Endothelial cell of umbilical vein (primary cell): ENCODE measurements around the gene TRIM29. TPM values are rescaled to one million over a fixed set of nuclear protein-coding genes. Genes with fewer than 3 reads are reported as not detected.

Source experiments
- BruUV-seq: library from RNA; stranded (reverse); fragments of 400-500 nt; replicated peaks from 2 replicates; lab custom pipeline; 2021; lab: Mats Ljungman, UMichigan
- CTCF ChIA-PET: fragments of 300-600, 350-600 bp; sonication (Branson Sonifier 250); formaldehyde crosslinking; loops from one replicate; lab custom pipeline; 2021; ENCODE audit warnings: antibody characterized with exemption, inconsistent platforms; lab: Charles Lee
- POLR2A ChIA-PET: fragments of 300-600, 350-600 bp; sonication (Branson Sonifier 250); formaldehyde crosslinking; loops from one replicate; lab custom pipeline; 2021; ENCODE audit warnings: antibody characterized with exemption, inconsistent platforms; lab: Charles Lee
- DNase-seq: peaks from one replicate; pipeline ENCODE4 v3.0.0-alpha.2; 2011; ENCODE audit warnings: low read depth, low spot score
- FAIRE-seq: peaks from 2 replicates; lab custom pipeline; 2011; peaks lifted over from hg19 to GRCh38; lab: Jason Lieb, UNC
- H2AFZ ChIP-seq: 2 replicates; pipeline ENCODE4 v1.6.0; 2012; ENCODE audit warnings: low read depth, low read length, control low read depth, inconsistent platforms
- H3K27ac ChIP-seq: 2 replicates; pipeline ENCODE4 v1.5.1; 2011; ENCODE audit warnings: low read depth, mild to moderate bottlenecking, control low read depth, low read length, moderate library complexity; ENCODE audit not compliant: insufficient read depth
- H3K27me3 ChIP-seq, 2 experiments: 2 replicates each; pipeline versions ENCODE4 v1.6.0 to v1.6.1; 2011; ENCODE audit warnings: low read length in 2 of 2, mixed read lengths in 1 of 2; ENCODE audit not compliant: control insufficient read depth in 2 of 2, insufficient read depth in 2 of 2
- H3K36me3 ChIP-seq, 2 experiments: 2 replicates in 1 of 2; 3 replicates in 1 of 2; pipeline ENCODE4 v1.5.1; 2011; ENCODE audit warnings: low read length in 2 of 2, mild to moderate bottlenecking in 1 of 2, moderate library complexity in 1 of 2; ENCODE audit not compliant: control insufficient read depth in 2 of 2, insufficient read depth in 2 of 2; ENCODE audit errors: extremely low read depth in 1 of 2
- H3K4me1 ChIP-seq: 3 replicates; pipeline ENCODE4 v1.5.1; 2011; ENCODE audit warnings: mild to moderate bottlenecking, low read length; ENCODE audit not compliant: control insufficient read depth, insufficient read depth; ENCODE audit errors: extremely low read depth
- H3K4me2 ChIP-seq: 2 replicates; pipeline ENCODE4 v1.6.1; 2011; ENCODE audit warnings: low read length, control low read depth, mixed read lengths; ENCODE audit not compliant: insufficient read depth
- H3K4me3 ChIP-seq, 3 experiments: fragments of 200-600 bp in 1 of 3; sonication (generic), shearing (Covaris generic) in 1 of 3; replicated peaks in 1 of 3; 2 replicates each; pipeline ENCODE4 v1.5.1; 2011 to 2016; ENCODE audit warnings: control low read depth in 3 of 3, low read length in 3 of 3, mild to moderate bottlenecking in 2 of 3, inconsistent platforms in 1 of 3, low read depth in 1 of 3, moderate library complexity in 1 of 3; ENCODE audit not compliant: insufficient read depth in 1 of 3
- H3K79me2 ChIP-seq: 2 replicates; pipeline ENCODE4 v1.6.0; 2012; ENCODE audit warnings: low read length, inconsistent platforms; ENCODE audit not compliant: control insufficient read depth, insufficient read depth
- H3K9ac ChIP-seq: replicated peaks from 2 replicates; pipeline ENCODE3; 2011; ENCODE audit warnings: low read length, control low read depth; ENCODE audit not compliant: insufficient read depth; ENCODE audit errors: extremely low read depth
- H3K9me1 ChIP-seq: replicated peaks from 3 replicates; pipeline ENCODE4 v1.6.0; 2011; ENCODE audit warnings: mild to moderate bottlenecking, low read length; ENCODE audit not compliant: control insufficient read depth, insufficient read depth; ENCODE audit errors: extremely low read depth
- H3K9me3 ChIP-seq: replicated peaks from 2 replicates; pipeline ENCODE4 v1.5.1; 2012; ENCODE audit warnings: low read length, inconsistent platforms; ENCODE audit not compliant: control insufficient read depth, insufficient read depth
- H4K20me1 ChIP-seq: replicated peaks from 2 replicates; pipeline ENCODE3; 2011; ENCODE audit warnings: mild to moderate bottlenecking, low read length; ENCODE audit not compliant: control insufficient read depth, insufficient read depth; ENCODE audit errors: extremely low read depth
- CTCF ChIP-seq, 2 donors: IDR thresholded peaks; 1 replicate in 1 of 2; 2 replicates in 1 of 2; pipeline ENCODE4 v1.5.1; 2011; ENCODE audit warnings: low read length in 2 of 2, mild to moderate bottlenecking in 2 of 2, moderate library complexity in 2 of 2, control low read depth in 1 of 2, inconsistent platforms in 1 of 2, low read depth in 1 of 2; ENCODE audit not compliant: insufficient read depth in 1 of 2; ENCODE audit errors: extremely low read depth in 1 of 2
- EZH2 ChIP-seq: IDR thresholded peaks from 2 replicates; pipeline ENCODE4 v1.6.1; 2012; ENCODE audit warnings: borderline replicate concordance, low read depth, mild to moderate bottlenecking, moderate library complexity, low read length, inconsistent platforms; ENCODE audit not compliant: severe bottlenecking
- FOS ChIP-seq: IDR thresholded peaks from 2 replicates; pipeline ENCODE4 v1.6.1; 2011; ENCODE audit warnings: mild to moderate bottlenecking, low read length, moderate library complexity, borderline replicate concordance; ENCODE audit not compliant: insufficient read depth
- GATA2 ChIP-seq: IDR thresholded peaks from 2 replicates; pipeline ENCODE4 v1.7.0; 2011; ENCODE audit warnings: low read depth, mild to moderate bottlenecking, moderate library complexity, mixed read lengths, low read length; ENCODE audit not compliant: insufficient read length, insufficient read depth
- JUN ChIP-seq: IDR thresholded peaks from 2 replicates; pipeline ENCODE4 v1.6.1; 2011; ENCODE audit warnings: borderline replicate concordance, low read depth; ENCODE audit not compliant: insufficient read length, insufficient read depth
- MAX ChIP-seq: IDR thresholded peaks from 2 replicates; pipeline ENCODE4 v1.6.1; 2011; ENCODE audit not compliant: insufficient read depth, insufficient read length
- MYC ChIP-seq: IDR thresholded peaks from one replicate; pipeline ENCODE4 v1.6.1; 2011; ENCODE audit warnings: mild to moderate bottlenecking, low read depth, low read length
- POLR2A ChIP-seq: IDR thresholded peaks from 2 replicates; pipeline ENCODE4 v1.6.1; 2012; ENCODE audit warnings: low read depth, mild to moderate bottlenecking, control low read depth, low read length
- POLR2AphosphoS5 ChIP-seq: IDR thresholded peaks from 2 replicates; pipeline ENCODE4 v1.6.1; 2012; ENCODE audit warnings: low read depth, mild to moderate bottlenecking, control low read depth, low read length, moderate library complexity; ENCODE audit not compliant: insufficient read depth
- dilution Hi-C: fragments of 300-500 bp; cut with MboI; formaldehyde crosslinking; loops from one replicate; pipeline ENCODE4 v1.15.0; 2019; ENCODE audit warnings: low sequenced_read_pairs; ENCODE audit not compliant: extremely low pct_ligation_motif_present
- intact Hi-C: fragments of 100-400 bp; cut with micrococcal nuclease; formaldehyde crosslinking; loops from one replicate; pipeline ENCODE4 v1.10.0; 2022
- polyA plus RNA-seq, 4 experiments: library from polyadenylated mRNA; depleted of rRNA in 3 of 4; stranded (reverse) in 3 of 4; unstranded in 1 of 4; fragments of >200 nt; gene quantifications; 2 replicates each; pipeline versions ENCODE4 v1.2.1 to v1.2.3, GENCODE V29; 2011 to 2012; ENCODE audit warnings: missing spikeins in 1 of 4
- total RNA-seq: library from RNA; stranded (reverse); gene quantifications from 2 replicates; pipeline ENCODE4 v1.2.3, GENCODE V29; 2021

TRIM29 gene
- total and polyA plus RNA-seq, 2 donors (not counting 3 experiments of a cell fraction or from before 2014, with no cell fraction given) = not detected

- Histone ChIP-seq H3K36me3 (no peaks in the 10 kb centered on the region), H3K9me1 (no peaks in the 10 kb centered on the region), H4K20me1 (no peaks in the 10 kb centered on the region), H3K27me3 (peaks cover 31 to 44% of the 10 kb centered on the region in 2 experiments), H3K27ac (no peak overlapping the region), H3K79me2 (no peaks in the 10 kb centered on the region), H3K4me3 (no peak overlapping the region), H3K4me1 (peaks cover 7% of the 10 kb centered on the region), H3K4me2 (no peak overlapping the region), H3K9ac (no peak overlapping the region), H2AFZ (no peak overlapping the region), H3K9me3 (no peaks in the 10 kb centered on the region)
- intact Hi-C loops = no loop called here
- no TSS peak for BruUV-seq
- FAIRE-seq = no peak
- CTCF ChIA-PET = interaction anchor here (2.0 to 8.7 kb wide), 6 partner anchors 10 to 132 kb away, joined by 7 to 217 read pairs (median 39); partner anchors contain the start of gene OAF
- POLR2A ChIA-PET = no interaction called here
- no peak for TF ChIP-seq POLR2A
- TF ChIP-seq MAX = no peak
- TF ChIP-seq POLR2AphosphoS5 = no peak
- no peak for TF ChIP-seq MYC
- no peak for TF ChIP-seq GATA2
- TF ChIP-seq CTCF (IDR thresholded peaks at IDR 0.05; ENCODE audit: extremely low read depth in 1 of 2, insufficient read depth in 1 of 2, low read depth in 1 of 2, low read length in 2 of 2) = no peak
- TF ChIP-seq FOS = no peak
- TF ChIP-seq JUN = no peak
- TF ChIP-seq EZH2 = no peak
- dilution Hi-C loops = no loop called here
- no peak for DNase-seq
Measured at GRCh38 chr11:120170741-120171261, 32.9 kb upstream of the TRIM29 start.
